Small intestine (tissue), 7 donors: Measurements from ENCODE around the gene TBXA2R. TPM values are rescaled to one million over a fixed set of nuclear protein-coding genes. Genes with fewer than 3 reads are reported as not detected.
"Not testable (repeated sequence)": the region's sequence is repeated elsewhere in the genome, so short reads cannot be mapped to it uniquely, and the experiment has no call there.

Experiments used
- DNase-seq, 2 donors: peaks; one replicate each; pipeline versions ENCODE4 v3.0.0 to v3.0.0-alpha.2; 2013
- FAIRE-seq: peaks from 2 replicates; lab custom pipeline; 2012; peaks lifted over from hg19 to GRCh38; lab: Jason Lieb, UNC
- H3K27ac ChIP-seq, 3 donors: one replicate each; pipeline ENCODE4 v1.5.1; 2013; ENCODE audit warnings: low read length in 2 of 3, mild to moderate bottlenecking in 2 of 3, control low read depth in 1 of 3, inconsistent platforms in 1 of 3, low read depth in 1 of 3, moderate library complexity in 1 of 3
- H3K27me3 ChIP-seq, 3 donors: one replicate each; pipeline ENCODE4 v1.6.1; 2013; ENCODE audit warnings: low read length in 3 of 3, inconsistent platforms in 1 of 3; ENCODE audit not compliant: control insufficient read depth in 3 of 3, insufficient read depth in 3 of 3
- H3K36me3 ChIP-seq, 3 donors: one replicate each; pipeline ENCODE4 v1.6.1; 2013; ENCODE audit warnings: low read length in 3 of 3, inconsistent platforms in 1 of 3, low read depth in 1 of 3, mild to moderate bottlenecking in 1 of 3, moderate library complexity in 1 of 3; ENCODE audit not compliant: control insufficient read depth in 3 of 3, insufficient read depth in 2 of 3
- H3K4me1 ChIP-seq, 3 donors: one replicate each; pipeline ENCODE4 v1.6.1; 2013; ENCODE audit warnings: low read length in 2 of 3, inconsistent platforms in 1 of 3, low read depth in 1 of 3, mild to moderate bottlenecking in 1 of 3, moderate library complexity in 1 of 3; ENCODE audit not compliant: control insufficient read depth in 3 of 3, insufficient read depth in 2 of 3
- H3K4me3 ChIP-seq, 3 donors: one replicate each; pipeline ENCODE4 v1.5.1; 2013; ENCODE audit warnings: low read length in 3 of 3, control low read depth in 1 of 3, inconsistent platforms in 1 of 3, low read depth in 1 of 3, mild to moderate bottlenecking in 1 of 3, moderate library complexity in 1 of 3
- H3K9me3 ChIP-seq, 2 donors: one replicate each; pipeline ENCODE4 v1.6.1; 2013; ENCODE audit warnings: low read depth in 1 of 2, low read length in 1 of 2; ENCODE audit not compliant: control insufficient read depth in 2 of 2, insufficient read depth in 1 of 2
- WGBS, 3 donors: extraction: QIAGEN DNeasy Blood & Tissue Kit; methylation state at CpG; one replicate each; pipeline ENCODE4 v1.1.7; 2013; 5-methylcytosine and 5-hydroxymethylcytosine counted together
- polyA plus RNA-seq, 4 donors: library from polyadenylated mRNA; stranded (reverse) in 3 of 4; unstranded in 1 of 4; fragments of 200-250 nt in 3 of 4; fragments of 120-200 nt in 1 of 4; gene quantifications; one replicate each; pipeline versions ENCODE4 v1.2.1 to v1.2.3, GENCODE V29; 2013
- donor health status: healthy with polysubstance abuse.
- donor health status: control.
- donor health status: control.
- donor health status: Bipolar disorder and iron deficiency.
- donor health status: healthy.

TBXA2R gene
- polyA plus RNA-seq, 4 donors = 1.2 to 2.1 TPM; not detected in 2

- FAIRE-seq = no peak
- peaks cover 0 to 11% of the 10 kb centered on the region in 2 donors for H3K9me3 ChIP-seq
- WGBS, 3 donors = 65 to 70% (median 68%) methylated on average over 31 of the region's 31 CpGs
Observed at GRCh38 chr19:3586707-3587346, 19.8 kb downstream of the TBXA2R start.

GRCh38 chr19:3586127-3586626 lies 20.5 kb downstream of the TBXA2R start:
- Histone ChIP-seq H3K36me3 (no peaks in the 10 kb centered on the region), H3K4me1 (peaks cover 0 to 3% (median 0%) of the 10 kb centered on the region in 3 donors), H3K9me3 (peaks cover 0 to 5% of the 10 kb centered on the region in 2 donors), H3K4me3 (peak overlapping the region in 2 of 3 donors; percentile 8 to 20), H3K27ac (no peak overlapping the region), H3K27me3 (peaks cover 0 to 32% (median 0%) of the 10 kb centered on the region in 3 donors)
- 28 to 40% (median 31%) methylated on average over 16 of the region's 16 CpGs for WGBS, 3 donors
- DNase-seq = no peak
- FAIRE-seq = no peak

More at GRCh38 chr19:3586707-3587346, 19.8 kb downstream of the TBXA2R start:
- H3K4me3 ChIP-seq = no peak overlapping the region
- no peak overlapping the region for H3K27ac ChIP-seq
- H3K36me3 ChIP-seq = no peaks in the 10 kb centered on the region
- peaks cover 0 to 3% (median 0%) of the 10 kb centered on the region in 3 donors for H3K4me1 ChIP-seq
- no peak for DNase-seq
- peaks cover 0 to 32% (median 0%) of the 10 kb centered on the region in 3 donors for H3K27me3 ChIP-seq

- H3K9me3 ChIP-seq = no peaks in the 10 kb centered on the region
- peaks cover 0 to 3% (median 0%) of the 10 kb centered on the region in 3 donors for H3K4me1 ChIP-seq
- H3K36me3 ChIP-seq = no peaks in the 10 kb centered on the region
- FAIRE-seq = no peak
- peak within 1 kb of the TSS in 2 of 3 donors; percentile 8 to 20 for H3K4me3 ChIP-seq
- H3K27ac ChIP-seq = no peak within 1 kb of the TSS
- 4 to 10% (median 7%) methylated on average over 55 to 84 of the region's 84 CpGs for WGBS, 3 donors
- DNase-seq = no peak
- peaks cover 0 to 32% (median 0%) of the 10 kb centered on the region in 3 donors for H3K27me3 ChIP-seq
Observed at GRCh38 chr19:3585301-3586126, 21.2 kb downstream of the TBXA2R start, which contains the start of gene GIPC3. Gene GIPC3 (plus strand): TSS chr19:3585478. CDS start chr19:3585598, 120 bp downstream.

DNA sequence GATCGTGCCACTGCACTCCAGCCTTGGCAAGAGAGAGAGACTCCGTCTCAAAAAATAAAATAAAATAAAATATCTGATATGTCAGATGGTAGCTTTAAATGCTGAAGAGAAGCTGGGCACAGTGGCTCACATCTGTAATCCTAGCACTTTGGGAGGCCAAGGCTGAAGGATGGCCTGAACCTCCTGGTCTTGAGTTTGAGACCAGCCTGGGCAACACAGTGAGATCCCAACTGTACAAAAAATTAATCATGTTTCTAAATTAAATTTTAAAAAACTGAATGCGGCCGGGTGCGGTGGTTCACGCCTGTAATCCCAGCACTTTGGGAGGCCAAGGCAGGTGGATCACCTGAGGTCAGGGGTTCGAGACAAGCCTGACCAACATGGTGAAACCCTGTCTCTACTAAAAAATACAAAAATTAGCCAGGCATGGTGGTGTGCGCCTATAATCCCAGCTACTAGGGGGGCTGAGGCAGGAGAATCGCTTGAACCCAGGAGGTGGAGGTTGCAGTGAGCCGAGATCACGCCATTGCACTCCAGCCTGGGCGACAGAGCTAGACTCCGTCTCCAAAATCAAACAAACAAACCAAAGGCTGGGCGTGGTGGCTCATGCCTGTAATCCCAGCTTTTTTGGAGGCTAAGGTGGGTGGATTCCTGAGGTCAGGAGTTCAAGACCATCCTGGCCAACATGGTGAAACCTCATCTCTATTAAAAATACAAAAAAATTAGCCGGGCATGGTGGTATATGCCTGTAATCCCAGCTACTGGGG lies 22.5 kb downstream of the TBXA2R start:
- not testable (repeated sequence) for H3K4me3 ChIP-seq, H3K36me3 ChIP-seq, H3K27ac ChIP-seq, FAIRE-seq, DNase-seq, H3K9me3 ChIP-seq, H3K4me1 ChIP-seq
- WGBS, 3 donors = 68 to 84% (median 80%) methylated on average over 15 of the region's 15 CpGs
- peaks cover 0 to 32% (median 0%) of the 10 kb centered on the region in 3 donors for H3K27me3 ChIP-seq

GRCh38 chr19:3581792-3582191 lies 24.9 kb downstream of the TBXA2R start:
- DNase-seq, H3K9me3 ChIP-seq, H3K4me1 ChIP-seq, H3K27ac ChIP-seq, H3K36me3 ChIP-seq, FAIRE-seq, H3K4me3 ChIP-seq: not testable (repeated sequence)
- peaks cover 0 to 29% (median 0%) of the 10 kb centered on the region in 3 donors for H3K27me3 ChIP-seq
- WGBS, 3 donors = 72 to 83% (median 82%) methylated on average over 4 of the region's 4 CpGs

DNA sequence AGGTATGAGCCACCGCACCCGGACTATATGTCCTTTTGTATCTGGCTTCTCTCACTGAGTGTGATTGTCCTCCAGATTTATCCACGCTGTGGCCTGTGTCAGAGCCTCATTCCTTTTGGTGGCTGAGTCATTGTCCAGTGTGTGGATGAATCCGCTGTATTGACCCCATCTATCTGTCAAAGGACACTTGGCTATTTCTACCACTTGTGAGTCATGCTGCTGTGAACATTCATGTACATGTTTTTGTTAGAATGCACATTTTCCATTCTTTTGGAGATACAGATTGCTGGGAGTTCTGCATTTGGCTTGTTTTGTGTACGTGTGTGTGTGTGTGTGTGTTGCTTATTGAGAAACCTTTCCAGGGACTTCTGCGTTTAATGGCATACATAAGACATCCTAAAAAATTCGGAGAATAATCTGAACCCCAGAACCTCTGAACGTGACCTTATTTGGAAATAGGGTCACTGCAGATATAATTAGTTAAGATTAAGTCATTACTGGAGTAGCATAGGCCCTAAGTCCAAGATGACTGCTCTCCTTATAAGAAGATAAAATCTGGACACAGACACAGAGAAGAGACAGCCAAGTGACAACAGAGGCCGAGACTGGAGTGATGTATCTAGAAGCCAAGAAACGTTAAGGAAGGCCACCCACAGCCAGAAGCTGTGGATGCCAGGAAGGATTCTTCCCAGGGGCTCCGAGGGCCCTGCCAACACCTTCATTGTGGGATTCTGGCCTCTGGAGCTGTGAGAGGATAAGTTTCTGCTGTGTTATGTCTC lies 26.3 kb downstream of the TBXA2R start:
- no peak for FAIRE-seq
- Histone ChIP-seq H3K4me1 (peaks cover 0 to 10% (median 4%) of the 10 kb centered on the region in 3 donors), H3K36me3 (peaks cover 0 to 18% (median 0%) of the 10 kb centered on the region in 3 donors), H3K4me3 (no peak overlapping the region), H3K27ac (peak overlapping the region in 1 of 3 donors; percentile 76), H3K9me3 (no peaks in the 10 kb centered on the region), H3K27me3 (peaks cover 0 to 16% (median 0%) of the 10 kb centered on the region in 3 donors)
- 55 to 57% (median 57%) methylated on average over 11 of the region's 11 CpGs for WGBS, 3 donors
- no peak for DNase-seq

- no peak for FAIRE-seq
- peaks cover 0 to 17% (median 4%) of the 10 kb centered on the region in 3 donors for H3K4me1 ChIP-seq
Observed at GRCh38 chr19:3578390-3578789, 28.3 kb downstream of the TBXA2R start.

More at GRCh38 chr19:3578390-3578789, 28.3 kb downstream of the TBXA2R start:
- WGBS, 3 donors = 39 to 69% (median 48%) methylated on average over 15 to 17 of the region's 17 CpGs
- Histone ChIP-seq H3K9me3 (peaks cover 0 to 4% of the 10 kb centered on the region in 2 donors), H3K27ac (no peak overlapping the region), H3K27me3 (peaks cover 0 to 4% (median 0%) of the 10 kb centered on the region in 3 donors), H3K4me3 (no peak overlapping the region), H3K36me3 (peaks cover 0 to 29% (median 0%) of the 10 kb centered on the region in 3 donors)
- no peak for DNase-seq
